NCI-H1417 (cell line): ENCODE results near the gene KDM3B.

Experiments
- DNase-seq, 3 experiments: peaks; one replicate each; lab custom pipeline; 2025; lab: John Stamatoyannopoulos, UW

Gene KDM3B

DNA sequence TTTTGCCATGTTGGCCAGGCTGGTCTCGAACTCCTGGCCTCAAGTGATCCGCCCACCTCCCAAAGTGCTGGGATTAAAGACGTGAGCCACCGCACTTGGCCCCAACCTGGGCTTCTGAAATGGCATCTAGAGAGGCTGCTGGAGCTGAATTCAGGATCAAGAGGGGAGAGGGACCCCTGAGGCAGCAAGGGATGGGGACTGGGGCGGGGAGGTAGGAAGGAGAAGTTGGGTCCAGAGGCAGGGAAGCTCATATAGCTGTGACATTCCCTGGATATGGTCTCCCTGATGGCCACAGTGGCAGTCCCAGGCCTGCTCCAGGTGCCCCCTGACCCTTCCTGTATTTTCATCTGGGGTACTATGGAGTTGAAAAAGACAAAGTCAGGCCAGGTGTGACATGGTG, 98.5 kb downstream of the KDM3B start:
- DNase-seq, result no peak

- no peak for DNase-seq
These were observed 100.2 kb downstream of the KDM3B start for GRCh38 chr5:138452720-138453119.

GRCh38 chr5:138453590-138453989, 101.1 kb downstream of the KDM3B start:
- DNase-seq, result no peak

DNA sequence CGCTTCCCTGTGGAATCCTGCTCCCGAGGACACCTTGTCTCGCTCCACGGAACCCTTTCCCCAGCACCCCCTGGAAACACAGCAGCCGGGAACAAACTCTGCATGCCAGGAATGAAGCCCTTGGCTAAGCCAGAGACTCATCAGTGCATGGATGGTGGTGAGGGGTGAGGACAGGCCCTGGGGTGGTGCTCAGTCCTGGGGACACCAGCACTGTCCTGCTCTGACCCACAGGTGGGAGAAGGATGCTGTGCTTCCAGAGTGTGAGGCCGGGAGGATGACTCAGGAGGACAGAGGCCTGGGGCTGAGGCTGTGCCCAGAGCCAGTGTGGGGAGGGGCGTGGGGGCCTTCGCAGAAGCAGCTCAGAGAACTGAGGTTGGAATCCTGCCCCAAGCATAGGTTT, 101.6 kb downstream of the KDM3B start:
- DNase-seq, result no peak

DNA sequence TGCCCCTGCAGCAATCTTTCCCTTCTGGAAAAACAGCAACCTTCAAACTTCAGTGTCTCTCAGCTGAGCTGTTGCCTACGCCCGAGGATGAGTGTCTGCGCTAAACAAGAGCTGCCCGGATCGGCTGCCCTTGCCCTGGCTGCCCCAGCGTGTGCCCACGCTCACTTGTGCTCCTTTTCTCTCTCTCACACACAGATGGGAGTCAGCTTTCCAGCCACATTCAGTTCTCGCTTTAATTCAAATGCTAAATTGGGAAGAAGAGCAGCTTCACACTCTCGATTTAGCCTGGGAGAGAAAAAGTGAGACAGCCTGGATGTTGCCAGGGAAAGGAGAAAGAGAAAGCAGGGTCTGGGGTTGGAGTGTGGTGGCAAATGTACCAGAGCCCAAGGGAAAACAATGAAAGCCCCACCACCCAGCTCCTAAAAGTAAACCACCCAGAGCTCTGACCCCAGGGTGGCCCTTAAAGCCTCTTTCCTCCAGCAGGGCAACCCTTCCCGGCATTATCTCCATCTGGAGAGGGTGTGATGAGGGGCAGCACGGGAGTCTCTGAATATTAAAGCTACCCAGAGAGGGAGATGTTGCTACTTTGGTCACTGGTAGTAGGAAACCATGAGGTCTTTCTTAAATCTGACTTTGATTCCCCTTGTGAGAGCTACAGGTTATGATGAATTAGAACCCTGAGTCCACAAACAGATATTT, 102.9 kb downstream of the KDM3B start:
- no peak for DNase-seq

DNA sequence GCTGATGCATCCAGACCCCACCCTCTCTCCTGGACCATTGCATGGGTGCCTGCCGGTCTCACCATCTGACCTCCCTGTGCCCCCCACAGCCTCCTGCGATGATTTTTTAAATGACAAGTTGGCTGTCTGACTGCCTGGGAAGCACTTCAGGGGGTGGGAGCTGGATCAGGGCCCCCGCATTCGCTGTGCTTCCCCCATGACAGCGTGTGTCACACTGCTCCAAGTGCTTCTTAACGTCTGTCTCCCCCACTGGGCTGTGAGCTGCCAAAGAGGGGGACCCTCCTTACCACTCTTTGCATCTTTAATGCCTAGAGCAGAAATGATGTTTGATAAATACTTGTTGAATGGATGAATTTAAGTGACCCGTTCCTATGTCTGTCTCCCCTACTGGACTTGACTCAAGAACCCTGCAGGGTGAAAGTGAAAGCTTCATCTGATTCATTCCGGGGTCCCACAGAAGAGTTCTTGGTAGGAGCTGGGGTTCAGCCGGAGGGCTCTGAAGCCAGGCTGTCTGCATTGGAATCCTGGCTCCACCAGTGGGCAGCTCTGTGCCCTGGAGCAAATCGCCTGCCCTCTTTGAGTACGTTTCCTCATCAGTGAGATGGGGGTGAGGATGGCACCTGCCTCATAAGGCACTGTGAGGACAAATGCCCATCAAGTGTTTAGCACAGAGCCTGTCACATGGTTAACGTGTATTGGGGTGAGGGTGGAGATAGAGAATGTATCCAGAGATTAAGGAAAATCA, 105.2 kb downstream of the KDM3B start:
- DNase-seq, result no peak

GRCh38 chr5:138458384-138458783, 105.9 kb downstream of the KDM3B start:
- no peak for DNase-seq

- DNase-seq, result no peak
These were observed 106.4 kb downstream of the KDM3B start for GRCh38 chr5:138458856-138459255.

DNA sequence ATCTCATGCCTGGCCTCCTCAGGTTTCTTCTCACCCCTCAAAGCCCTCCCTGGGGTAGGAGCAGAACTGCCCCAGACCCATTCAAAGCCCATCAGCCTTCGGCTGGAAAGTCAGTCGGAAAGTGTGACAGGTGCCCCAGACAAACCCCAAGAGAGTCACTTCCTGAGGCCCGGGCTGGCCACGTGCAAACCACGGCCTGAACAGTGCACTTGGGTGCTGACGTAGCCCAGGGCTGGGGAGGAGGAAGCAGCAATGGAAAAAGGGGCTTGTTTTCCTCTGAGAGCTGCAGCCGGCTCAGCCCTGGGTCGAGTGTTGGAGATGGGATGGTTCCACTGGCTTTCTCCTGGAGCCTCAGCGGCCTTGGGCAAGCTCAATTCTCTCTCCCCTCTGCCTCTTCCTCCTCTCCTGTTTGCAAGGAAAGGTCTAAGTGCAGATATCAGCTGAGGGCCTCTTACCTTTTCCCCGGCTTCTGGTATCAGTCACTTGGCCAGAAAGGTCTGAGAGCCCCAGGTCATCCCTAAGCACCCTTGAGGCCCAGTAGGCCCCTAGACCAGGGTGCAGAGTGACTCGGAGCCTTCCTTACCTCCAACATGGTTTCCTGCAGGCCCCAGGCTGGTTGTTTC, 106.9 kb downstream of the KDM3B start:
- DNase-seq, result no peak

- no peak for DNase-seq
These were observed 107.7 kb downstream of the KDM3B start for GRCh38 chr5:138460032-138460693.

GRCh38 chr5:138461343-138462125, 109.0 kb downstream of the KDM3B start:
- DNase-seq, result no peak

GRCh38 chr5:138463419-138464007, 111.0 kb downstream of the KDM3B start:
- peak in 2 of 3 experiments; percentile 45 to 54 for DNase-seq

- DNase-seq, result peak; percentile 87 to 91 (median 91)
These were observed 111.5 kb downstream of the KDM3B start for GRCh38 chr5:138464008-138464387.

GRCh38 chr5:138464388-138465260, 112.1 kb downstream of the KDM3B start:
- DNase-seq, result peak; percentile 96 to 98 (median 98)

GRCh38 chr5:138465261-138466124, 113.0 kb downstream of the KDM3B start, which contains the start of gene EGR1:
Gene EGR1, plus strand, starts transcription at chr5:138465479. Its CDS starts 283 bp downstream, at chr5:138465762.
- DNase-seq, result peak; percentile 83 to 96 (median 95)

GRCh38 chr5:138466125-138466899, 113.8 kb downstream of the KDM3B start:
- DNase-seq, result peak in 1 of 3 experiments; percentile 18

DNA sequence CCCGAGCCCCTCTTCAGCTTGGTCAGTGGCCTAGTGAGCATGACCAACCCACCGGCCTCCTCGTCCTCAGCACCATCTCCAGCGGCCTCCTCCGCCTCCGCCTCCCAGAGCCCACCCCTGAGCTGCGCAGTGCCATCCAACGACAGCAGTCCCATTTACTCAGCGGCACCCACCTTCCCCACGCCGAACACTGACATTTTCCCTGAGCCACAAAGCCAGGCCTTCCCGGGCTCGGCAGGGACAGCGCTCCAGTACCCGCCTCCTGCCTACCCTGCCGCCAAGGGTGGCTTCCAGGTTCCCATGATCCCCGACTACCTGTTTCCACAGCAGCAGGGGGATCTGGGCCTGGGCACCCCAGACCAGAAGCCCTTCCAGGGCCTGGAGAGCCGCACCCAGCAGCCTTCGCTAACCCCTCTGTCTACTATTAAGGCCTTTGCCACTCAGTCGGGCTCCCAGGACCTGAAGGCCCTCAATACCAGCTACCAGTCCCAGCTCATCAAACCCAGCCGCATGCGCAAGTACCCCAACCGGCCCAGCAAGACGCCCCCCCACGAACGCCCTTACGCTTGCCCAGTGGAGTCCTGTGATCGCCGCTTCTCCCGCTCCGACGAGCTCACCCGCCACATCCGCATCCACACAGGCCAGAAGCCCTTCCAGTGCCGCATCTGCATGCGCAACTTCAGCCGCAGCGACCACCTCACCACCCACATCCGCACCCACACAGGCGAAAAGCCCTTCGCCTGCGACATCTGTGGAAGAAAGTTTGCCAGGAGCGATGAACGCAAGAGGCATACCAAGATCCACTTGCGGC, 114.6 kb downstream of the KDM3B start:
- no peak for DNase-seq
